NCI-H1105 (cell line): ENCODE measurements around the gene MSRB1.

Source experiments
- DNase-seq: peaks from one replicate; lab custom pipeline; 2025; lab: John Stamatoyannopoulos, UW

The MSRB1 gene, protein sequence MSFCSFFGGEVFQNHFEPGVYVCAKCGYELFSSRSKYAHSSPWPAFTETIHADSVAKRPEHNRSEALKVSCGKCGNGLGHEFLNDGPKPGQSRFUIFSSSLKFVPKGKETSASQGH

DNA sequence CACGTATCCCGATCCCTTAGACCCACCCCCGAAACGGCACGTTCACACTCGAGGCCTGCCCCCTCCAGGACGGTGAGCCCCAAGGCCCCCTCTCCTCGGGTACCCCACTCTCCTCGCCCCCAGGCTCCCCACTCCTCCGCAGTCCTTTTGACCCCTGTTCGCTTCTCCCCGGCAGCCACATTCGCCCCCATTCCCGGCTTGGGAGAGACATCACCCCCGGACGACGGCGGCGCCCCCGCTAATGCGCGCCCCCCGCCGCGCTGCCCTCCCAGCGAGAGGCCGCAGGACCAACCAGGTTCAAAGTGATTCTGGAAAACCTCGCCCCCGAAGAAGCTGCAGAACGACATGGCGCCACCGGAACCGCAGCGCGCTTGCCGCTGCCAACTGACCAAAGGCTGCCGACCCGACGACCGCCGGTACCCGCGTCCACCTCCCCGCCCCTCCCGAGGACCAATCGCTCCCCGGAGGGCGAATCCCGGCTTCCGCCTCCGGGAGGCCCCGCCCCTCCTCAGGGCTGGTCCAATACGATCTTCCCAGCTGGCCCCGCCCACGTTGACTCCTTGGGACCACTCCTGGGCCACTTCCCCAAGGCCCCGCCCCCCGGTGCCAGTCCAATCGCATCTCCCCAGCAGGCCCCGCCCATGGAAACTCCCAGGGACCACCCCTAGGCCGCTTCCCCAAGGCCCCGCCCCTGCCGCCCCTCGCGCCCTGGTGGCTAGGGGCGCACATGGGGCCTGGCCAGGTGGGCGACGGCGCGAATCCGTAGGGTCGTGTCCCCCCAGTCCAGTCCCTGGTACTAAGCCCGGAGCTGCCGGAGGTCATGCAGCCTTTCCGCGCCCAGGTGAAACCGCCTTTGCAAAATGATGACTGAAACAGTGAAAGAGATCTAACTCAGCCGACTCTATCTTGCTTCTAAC lies at the start of gene MSRB1:
Gene MSRB1, minus strand, starts transcription at position 390 of the 917 bp plus-strand sequence. Its CDS starts 43 bp downstream, at position 347.
- peak; percentile 94 for DNase-seq

DNA sequence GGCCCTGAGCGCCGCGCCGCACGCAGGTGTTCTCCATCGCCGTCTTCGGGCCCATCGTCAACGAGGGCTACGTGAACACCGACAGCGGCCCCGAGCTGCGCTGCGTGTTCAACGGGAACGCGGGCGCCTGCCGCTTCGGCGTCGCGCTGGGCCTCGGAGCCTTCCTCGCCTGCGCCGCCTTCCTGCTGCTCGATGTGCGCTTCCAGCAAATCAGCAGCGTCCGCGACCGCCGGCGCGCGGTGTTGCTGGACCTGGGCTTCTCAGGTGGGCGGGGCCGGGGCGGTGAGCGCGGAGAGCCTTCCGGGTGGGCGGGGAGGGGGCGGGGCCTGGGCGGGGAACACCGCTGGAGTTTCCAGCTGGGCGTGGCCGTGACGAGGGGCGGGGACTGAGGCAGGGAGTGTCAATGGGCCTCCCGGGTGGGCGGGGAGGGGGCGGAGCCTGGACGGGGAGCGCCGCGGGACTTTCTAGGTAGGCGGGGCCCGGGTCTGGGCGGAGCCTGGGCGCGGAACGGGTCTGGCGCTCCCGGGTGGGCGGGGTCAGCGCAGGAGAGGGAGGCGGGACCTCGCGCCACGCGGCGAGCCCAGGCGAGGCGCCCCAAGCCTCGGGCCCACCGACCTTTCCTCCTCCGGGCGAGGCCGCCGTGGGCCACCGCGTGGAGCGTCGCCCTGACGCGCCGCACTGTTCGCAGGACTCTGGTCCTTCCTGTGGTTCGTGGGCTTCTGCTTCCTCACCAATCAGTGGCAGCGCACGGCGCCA lies 49.1 kb upstream of the MSRB1 start:
- no peak for DNase-seq

DNA sequence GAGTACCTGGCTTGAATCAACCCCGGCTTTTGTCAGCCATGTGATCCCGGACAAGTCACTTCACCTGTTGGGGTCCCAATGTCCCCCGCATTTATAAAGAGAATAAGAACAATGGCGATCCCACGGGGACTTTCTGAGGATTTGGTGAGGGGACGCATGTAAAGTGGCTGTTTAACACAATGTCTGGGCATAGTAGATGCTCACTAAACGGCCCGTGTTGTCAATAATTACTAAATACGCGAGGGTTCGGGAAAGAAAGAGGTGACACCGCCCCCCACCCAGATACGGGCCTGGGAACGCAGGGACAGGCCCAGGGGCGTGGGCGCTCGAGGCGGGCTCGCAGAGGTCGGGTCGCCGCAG lies 48.6 kb upstream of the MSRB1 start:
- no peak for DNase-seq

DNA sequence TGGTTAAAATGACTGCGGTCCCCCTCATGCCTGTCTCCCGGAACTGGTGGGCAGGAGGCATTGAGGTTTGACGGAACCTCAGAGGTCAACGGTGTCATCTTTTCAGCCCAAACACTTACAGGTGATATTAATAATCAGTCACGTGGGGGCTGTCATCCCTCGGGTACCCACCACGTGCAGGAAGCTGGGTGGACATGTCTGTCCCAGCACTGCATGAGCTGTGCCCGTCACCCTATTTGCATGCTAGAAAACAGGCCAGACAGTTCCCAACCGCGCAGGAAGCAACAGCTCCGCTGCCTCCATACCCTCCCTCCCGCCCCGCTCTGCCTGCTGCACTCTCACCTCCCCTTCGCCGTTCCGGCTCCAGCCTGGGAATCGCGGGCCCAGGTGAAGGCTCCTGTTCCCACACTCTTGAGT lies 48.1 kb upstream of the MSRB1 start:
- DNase-seq, result no peak

DNA sequence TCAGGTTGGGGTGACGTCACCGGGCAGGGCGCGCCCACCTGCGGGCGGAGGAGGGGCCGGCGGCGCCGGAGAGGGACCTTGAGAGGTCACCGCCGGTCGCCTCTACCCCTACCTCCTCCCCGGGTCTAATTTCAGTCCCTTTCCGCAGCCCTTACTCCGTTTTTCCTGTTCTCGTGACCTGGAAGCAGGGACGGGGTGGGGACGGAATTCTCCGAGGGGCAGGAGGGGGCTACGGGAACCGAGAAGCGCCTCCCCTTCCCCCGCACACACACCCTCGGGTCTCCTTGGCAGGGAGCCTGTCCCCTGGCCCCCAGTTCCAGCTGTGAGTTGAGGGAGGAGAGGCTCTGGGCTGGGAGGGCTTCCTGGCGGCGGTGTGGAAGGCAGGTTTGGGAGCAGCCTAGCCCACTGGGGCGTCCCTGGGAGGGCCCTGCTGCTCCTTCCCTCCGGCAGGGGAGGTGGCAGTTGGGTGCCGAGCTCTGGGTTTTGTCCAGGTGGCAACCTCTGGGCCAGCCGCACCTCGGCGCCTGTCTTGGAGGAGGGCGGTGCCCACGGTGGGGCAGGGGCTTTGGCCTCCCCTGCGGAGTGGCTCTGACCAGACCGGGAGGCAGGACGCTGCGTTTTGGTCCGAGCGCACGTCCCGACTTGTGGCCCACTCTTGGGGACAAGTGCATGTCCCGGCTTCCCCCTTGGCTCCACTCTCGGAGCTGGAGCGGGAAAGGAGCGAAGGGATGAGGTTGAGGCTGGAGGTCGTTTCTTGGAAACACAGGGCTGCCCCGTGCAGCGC lies 47.5 kb upstream of the MSRB1 start:
- DNase-seq, result peak; percentile 39

DNA sequence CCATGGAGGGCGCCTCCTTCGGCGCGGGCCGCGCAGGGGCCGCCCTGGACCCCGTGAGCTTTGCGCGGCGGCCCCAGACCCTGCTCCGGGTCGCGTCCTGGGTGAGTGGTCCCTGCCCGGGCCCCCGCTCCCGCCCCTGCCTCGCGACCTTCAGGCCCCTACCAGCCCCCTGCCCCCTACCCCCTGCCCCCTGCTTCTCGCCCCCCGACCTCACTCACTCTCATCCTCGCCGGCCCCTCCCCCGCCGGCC lies 47.0 kb upstream of the MSRB1 start:
- DNase-seq, result no peak

DNA sequence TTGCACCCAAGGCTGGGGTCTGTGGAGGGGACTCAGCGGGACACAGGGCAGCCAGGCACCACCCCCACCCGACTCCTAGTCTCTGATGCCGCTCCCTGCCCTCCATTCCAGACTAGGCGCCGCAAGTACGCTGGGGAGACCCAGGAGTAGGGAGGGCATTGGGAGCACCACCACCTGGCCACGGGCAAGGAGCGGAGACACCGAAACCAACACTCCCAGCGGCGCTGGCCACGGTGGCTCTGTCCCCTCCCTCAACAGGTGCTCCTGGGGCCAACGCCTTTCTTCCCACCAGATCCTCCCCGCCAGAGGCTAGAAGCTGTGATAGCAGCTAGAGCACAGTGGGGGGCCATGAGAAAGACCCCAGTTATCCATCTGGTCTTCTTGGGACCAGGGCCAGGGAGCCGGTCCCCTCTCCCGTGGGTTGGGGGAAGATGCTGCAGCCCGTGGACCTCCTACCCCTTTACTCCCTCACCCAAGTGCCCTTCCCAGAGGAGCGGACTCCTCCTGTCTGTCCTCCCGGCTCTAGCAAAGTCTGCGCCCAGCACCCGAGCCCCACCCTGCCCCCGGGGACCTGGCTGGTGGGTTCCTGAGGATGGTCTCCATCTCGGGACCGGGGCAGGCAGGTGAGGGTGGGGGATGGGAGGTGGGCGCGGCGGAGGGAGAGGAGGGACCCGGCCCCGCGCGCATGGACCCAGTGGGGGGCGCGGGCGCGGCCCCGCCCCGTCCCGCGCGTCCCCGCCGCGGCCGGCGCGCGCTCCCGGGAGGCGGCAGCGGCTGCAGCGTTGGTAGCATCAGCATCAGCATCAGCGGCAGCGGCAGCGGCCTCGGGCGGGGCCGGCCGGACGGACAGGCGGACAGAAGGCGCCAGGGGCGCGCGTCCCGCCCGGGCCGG lies 46.5 kb upstream of the MSRB1 start, which contains the start of gene SYNGR3:
Gene SYNGR3, plus strand, starts transcription at position 762 of the 892 bp plus-strand sequence. CDS start 133 bp downstream, outside the sequence.
- DNase-seq, result no peak

DNA sequence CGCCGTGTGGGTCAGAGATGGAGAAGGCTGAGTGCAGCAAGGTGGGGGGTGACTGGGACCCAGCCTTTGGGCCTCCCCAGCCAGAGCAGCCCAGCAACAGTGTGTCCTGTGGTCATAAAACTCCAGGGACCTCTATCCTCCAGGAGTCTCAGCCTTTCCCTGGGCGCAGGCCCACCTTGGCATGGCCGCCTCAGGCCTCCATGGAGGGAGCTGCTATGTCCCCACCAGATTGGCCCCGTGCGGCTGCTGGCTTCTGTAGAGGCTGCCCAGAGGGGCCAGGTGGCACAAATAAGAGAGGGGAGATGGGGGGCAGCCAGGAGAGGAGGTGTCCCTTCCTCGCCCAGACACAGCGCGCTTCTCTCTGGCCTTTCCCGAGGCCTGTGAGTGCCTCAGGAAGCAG lies 44.2 kb upstream of the MSRB1 start:
- no peak for DNase-seq

DNA sequence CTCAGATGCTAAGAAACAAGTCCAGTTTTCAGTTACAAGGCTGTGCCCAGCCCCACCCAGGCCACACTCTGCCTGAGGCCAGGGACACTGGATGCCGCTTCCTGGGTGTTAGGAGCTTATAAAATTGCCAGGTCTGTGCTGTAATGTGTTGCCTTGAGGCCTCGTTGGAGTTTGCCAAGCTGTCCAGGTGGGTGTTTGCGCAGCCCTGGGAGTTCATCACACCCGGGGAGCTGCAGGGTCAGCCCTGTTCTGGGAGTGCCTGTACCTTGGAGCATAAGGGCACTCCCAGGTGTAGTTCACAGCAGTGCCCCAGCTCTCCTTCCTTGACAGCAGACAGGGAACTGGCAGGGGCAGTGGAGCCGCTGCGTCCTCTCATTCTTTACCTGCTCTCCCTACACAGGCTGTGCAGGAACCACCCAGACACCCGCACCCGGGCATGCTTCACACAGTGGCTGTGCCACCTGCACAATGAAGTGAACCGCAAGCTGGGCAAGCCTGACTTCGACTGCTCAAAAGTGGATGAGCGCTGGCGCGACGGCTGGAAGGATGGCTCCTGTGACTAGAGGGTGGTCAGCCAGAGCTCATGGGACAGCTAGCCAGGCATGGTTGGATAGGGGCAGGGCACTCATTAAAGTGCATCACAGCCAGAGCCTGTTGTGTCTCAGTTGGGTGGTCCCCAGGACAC lies 42.6 kb upstream of the MSRB1 start:
- DNase-seq, result no peak

DNA sequence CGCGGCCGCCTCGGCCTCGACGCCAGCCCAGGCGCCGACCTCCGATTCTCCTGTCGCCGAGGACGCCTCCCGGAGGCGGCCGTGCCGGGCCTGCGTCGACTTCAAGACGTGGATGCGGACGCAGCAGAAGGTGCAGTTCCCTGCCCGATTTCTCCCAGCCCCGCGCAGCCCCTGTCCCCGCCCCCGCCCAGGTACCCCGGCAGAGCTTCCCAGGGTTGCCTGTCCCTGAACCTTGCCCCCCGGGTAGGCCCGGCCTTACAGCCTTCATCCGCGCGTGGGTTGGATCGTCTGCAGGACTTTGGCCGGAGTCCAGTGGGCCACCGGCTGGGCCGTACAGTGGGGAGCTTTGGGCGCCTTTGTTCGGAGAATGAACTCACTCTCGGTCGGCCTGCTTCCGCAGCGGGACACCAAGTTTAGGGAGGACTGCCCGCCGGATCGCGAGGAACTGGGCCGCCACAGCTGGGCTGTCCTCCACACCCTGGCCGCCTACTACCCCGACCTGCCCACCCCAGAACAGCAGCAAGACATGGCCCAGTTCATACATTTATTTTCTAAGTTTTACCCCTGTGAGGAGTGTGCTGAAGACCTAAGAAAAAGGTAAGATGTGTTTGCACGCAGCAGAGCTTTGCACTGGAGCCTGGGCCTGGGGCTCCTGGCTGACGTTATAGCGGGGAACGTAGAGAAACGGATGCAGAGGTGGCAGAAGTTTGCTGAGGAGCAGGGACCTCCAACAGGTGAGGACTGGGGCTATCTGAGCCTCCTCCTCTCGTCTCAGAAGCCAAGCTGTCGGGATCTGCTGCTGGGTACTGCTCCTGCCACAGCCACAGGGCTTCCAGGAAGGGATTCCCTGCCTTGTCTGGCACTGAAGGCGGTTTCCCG lies 41.6 kb upstream of the MSRB1 start:
- no peak for DNase-seq

DNA sequence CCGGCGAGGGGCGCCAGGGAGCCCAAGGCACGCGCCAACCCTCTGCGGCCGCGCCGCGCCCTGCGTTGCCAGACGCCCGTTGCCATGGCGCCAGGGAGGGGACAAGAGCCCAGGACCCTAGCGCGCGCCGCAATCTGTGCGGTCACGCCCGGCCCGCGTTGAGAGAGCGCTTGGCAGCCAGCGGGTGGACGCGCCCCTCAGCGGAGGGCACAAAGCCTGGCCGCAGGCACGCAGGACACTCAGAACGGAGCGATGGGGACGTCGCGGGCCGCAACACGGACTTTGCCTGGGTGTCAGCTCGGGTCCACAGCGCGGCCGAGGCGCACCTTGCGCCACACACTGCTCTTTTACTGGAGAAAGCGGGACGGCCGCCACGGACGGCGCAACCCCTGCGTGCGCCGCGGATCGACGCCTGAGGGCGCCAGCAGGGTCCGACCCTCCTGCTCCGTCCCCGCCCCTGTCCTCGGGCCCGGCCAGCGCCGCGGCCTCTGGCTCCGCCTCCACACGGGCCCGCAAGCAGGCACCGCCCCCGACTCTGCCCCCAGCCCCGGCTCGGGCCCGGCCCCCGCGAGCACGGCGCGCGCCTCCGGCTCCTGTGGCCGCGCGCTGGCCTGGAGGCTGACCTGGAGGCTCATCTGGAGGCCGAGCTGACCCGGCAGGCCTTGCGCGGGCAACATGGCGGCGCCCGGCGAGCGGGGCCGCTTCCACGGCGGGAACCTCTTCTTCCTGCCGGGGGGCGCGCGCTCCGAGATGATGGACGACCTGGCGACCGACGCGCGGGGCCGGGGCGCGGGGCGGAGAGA lies 40.7 kb upstream of the MSRB1 start, which contains the start of gene GFER:
Gene GFER, plus strand, starts transcription at position 650 of the 803 bp plus-strand sequence. Its CDS starts 26 bp downstream, at position 676.
- peak; percentile 58 for DNase-seq

DNA sequence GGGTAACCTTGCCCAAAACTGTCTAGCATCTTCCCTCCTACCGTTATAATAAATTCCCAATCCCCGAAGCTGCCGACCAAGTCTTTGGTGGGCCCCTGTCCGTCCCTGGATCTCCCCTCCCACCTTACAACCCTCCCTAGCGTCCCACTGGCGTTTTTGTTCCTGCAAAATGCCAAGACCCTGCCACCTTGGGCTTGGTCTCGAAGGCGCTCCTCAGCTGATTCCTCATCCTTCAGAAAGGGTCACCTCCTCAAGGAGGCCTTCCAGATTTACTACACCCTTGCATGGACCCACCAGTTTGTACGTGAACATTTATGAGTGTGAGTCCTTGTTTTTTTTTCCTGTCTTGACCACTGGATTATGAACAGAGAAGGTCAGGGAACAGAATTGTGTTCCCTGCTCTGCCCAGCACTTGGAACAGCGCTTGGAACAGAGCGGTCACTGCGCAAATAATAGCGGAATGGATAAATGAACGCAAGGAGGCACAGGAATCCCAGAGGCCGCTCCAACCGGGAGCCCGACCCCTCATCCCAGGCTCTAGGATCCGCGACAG lies 40.1 kb upstream of the MSRB1 start:
- no peak for DNase-seq

DNA sequence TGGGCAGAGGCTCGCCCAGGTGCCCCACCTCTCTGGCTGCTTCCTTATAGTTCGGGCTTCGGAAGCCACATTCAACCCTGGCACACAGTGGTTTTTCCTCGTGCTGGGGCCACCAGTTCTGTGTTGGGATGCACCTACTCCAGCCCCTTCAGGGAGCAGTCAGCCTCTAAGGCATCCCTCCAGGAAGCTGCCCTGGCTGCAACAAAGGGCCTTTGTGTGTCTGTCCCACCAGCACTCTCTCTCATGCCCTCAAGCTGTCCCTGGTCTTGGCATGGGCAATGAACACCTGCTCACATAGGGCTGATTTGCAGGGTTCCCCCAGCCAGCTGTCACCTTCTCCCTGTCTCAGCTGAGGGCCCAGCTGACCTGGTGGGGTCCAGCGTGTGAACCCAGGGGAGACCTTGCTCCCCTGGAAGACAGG lies 39.0 kb upstream of the MSRB1 start:
- no peak for DNase-seq

DNA sequence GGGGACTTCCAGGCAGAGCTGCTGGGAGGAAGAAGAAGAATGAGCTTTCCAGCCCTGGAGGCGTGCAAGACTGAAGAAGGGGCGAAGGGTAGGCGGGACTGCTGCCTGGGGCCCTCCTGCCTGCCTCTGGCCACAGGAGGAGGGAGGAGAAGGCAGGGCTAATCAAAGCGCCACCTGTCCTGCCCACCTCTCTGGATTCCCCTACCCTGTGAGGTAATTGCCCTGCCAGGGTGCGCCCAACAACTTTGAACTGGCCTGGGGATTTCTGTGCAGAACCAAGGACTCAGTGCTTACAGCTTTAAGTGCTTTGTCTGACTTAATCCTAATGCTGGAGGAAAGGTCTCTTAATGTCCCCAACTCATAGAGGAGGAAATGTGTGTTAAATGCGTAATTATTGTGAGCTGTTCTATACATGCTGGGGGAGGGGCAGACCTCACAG lies 38.4 kb upstream of the MSRB1 start, which contains the start of gene NOXO1:
Gene NOXO1, minus strand, starts transcription at position 72 of the 439 bp plus-strand sequence. CDS start 290 bp downstream, outside the sequence.
- no peak for DNase-seq

DNA sequence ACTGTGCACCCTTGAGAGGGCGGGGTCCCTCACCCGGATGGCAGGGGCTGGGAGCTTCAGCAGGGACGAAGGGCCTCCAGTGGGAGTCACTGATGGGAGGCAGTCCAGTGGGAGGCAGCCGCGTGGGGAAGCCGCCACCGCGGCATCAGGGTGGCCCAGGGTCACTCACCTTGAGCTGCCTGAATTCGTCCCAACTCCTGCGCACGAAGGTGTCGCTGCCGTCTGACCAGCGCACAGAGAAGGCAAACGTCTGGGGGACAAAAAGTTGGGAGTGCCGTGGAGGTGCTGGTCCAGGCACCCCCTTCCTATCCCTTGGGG lies 37.7 kb upstream of the MSRB1 start:
- DNase-seq, result no peak

DNA sequence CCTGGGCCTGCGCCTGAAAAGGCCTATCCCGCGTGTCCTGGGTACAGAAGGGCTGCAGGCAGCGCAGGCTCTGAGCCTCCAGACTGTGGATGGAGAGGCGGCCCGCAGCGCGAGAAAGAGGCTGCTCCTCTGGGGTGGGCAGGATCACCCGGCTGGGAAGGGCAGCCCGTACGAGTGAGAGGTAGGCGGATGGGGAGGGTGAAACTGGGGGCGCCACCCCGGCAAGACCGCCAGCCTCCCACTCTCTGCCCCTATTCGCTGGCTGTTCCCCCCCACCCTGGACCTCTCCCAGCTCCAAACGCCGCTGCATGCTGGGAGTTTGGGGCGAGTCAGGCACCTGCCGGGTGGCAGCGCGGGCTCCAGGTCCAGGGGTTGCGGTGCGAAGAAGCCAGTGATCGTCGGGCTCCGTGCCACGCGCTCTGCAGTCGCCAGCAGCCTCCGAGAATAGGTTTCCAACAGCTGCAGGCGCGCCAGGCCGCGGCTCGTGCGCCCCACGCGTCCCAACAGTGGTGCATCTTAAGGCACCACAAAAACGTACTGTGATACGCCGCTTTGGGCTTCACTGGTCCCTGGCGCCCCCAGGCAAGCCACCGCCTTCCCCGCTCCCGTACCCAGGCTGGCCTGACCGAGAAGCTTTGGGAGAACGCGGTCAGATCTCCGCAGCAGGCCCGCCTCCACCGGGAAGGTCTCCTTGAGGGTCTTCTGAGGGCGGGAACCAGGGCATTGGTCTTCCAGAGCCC lies 37.2 kb upstream of the MSRB1 start:
- DNase-seq, result no peak

DNA sequence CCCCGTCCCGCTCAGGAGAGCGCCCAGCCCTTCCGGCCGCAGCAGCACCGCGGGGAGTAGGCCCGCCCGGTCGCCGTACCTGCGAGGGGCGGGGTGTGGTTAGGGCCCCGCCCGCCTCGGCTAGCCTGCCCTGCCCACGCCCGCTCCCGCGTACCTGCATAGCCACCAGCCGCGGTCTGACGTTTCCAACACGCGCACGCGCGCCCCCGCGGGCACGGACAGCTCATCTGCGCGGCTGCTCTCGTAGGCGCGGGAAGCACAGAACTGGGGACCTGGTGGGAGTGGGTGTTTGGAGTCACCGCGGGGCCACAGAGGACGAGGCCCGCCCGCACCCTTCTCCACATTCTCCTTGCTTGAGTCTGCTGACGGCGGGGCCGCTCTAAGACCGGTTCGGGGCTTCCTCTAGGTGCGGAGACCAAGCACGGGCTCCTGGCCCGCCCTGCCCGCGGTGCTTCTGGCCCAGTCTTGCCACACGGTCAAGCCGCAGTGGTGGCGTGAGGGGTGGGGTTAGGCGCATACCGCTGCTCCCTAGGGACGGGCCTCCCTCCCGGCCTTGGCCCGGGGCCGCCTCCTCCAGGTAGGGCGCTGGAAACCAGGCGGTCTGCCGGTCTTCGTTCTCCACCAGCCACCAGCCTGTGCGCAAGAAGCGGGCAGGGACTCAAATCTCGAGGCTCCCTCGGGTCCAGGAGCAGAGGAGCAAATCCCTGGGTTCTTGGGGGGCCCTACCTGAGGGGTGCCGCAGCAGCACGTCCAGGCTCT lies 36.5 kb upstream of the MSRB1 start:
- DNase-seq, result no peak
